Measurements from ENCODE around the gene MACROD2.

The MACROD2 gene

GRCh38 chr20:14117768-14118167 is 122.5 kb downstream of the MACROD2 start:
- H3K79me2 ChIP-seq: no peaks in the 10 kb centered on the region
- no peaks in the 10 kb centered on the region for H3K36me3 ChIP-seq (ENCODE audit: control insufficient read depth, insufficient read depth, low read length)
- H3K4me1 ChIP-seq: no peaks in the 10 kb centered on the region
- no peak overlapping the region for H3K27ac ChIP-seq
- no peaks in the 10 kb centered on the region for H3K27me3 ChIP-seq (ENCODE audit: control insufficient read depth, insufficient read depth, low read length)
- H3K4me3 ChIP-seq (ENCODE audit: low read depth, low read length): no peak overlapping the region
- H2AFZ ChIP-seq: no peak overlapping the region
- no peak overlapping the region for H3K9ac ChIP-seq
- no peak overlapping the region for H3K4me2 ChIP-seq (ENCODE audit: low read length)
- H3K9me3 ChIP-seq (ENCODE audit: control insufficient read depth, low read length): peaks cover 3% of the 10 kb centered on the region
- TF ChIP-seq CTCF (IDR thresholded peaks at IDR 0.05): no peak

GRCh38 chr20:14126856-14127255 is 131.5 kb downstream of the MACROD2 start:
- H3K9me3 ChIP-seq (ENCODE audit: control insufficient read depth, low read length): no peaks in the 10 kb centered on the region
- H3K4me3 ChIP-seq (ENCODE audit: low read depth, low read length): no peak overlapping the region
- H3K27me3 ChIP-seq (ENCODE audit: control insufficient read depth, insufficient read depth, low read length): no peaks in the 10 kb centered on the region
- H3K36me3 ChIP-seq (ENCODE audit: control insufficient read depth, insufficient read depth, low read length): no peaks in the 10 kb centered on the region
- TF ChIP-seq CTCF (IDR thresholded peaks at IDR 0.05): no peak
- no peak overlapping the region for H3K4me2 ChIP-seq (ENCODE audit: low read length)
- H3K4me1 ChIP-seq: no peaks in the 10 kb centered on the region
- no peak overlapping the region for H3K27ac ChIP-seq
- H3K9ac ChIP-seq: no peak overlapping the region
- H3K79me2 ChIP-seq: no peaks in the 10 kb centered on the region
- H2AFZ ChIP-seq: no peak overlapping the region

GRCh38 chr20:14127514-14128223 is 132.4 kb downstream of the MACROD2 start:
- Histone ChIP-seq H3K9me3 (ENCODE audit: control insufficient read depth, low read length) (no peaks in the 10 kb centered on the region), H3K27me3 (ENCODE audit: control insufficient read depth, insufficient read depth, low read length) (no peaks in the 10 kb centered on the region), H3K4me2 (ENCODE audit: low read length) (no peak overlapping the region), H3K27ac (no peak overlapping the region), H3K36me3 (ENCODE audit: control insufficient read depth, insufficient read depth, low read length) (no peaks in the 10 kb centered on the region), H3K9ac (no peak overlapping the region), H3K79me2 (no peaks in the 10 kb centered on the region), H2AFZ (no peak overlapping the region), H3K4me1 (no peaks in the 10 kb centered on the region), H3K4me3 (ENCODE audit: low read depth, low read length) (no peak overlapping the region)
- TF ChIP-seq CTCF (IDR thresholded peaks at IDR 0.05): no peak

GRCh38 chr20:14134004-14134403 is 138.7 kb downstream of the MACROD2 start:
- no peak overlapping the region for H2AFZ ChIP-seq
- no peak overlapping the region for H3K27ac ChIP-seq
- H3K4me1 ChIP-seq: no peaks in the 10 kb centered on the region
- TF ChIP-seq CTCF (IDR thresholded peaks at IDR 0.05): no peak
- H3K79me2 ChIP-seq: no peaks in the 10 kb centered on the region
- no peaks in the 10 kb centered on the region for H3K9me3 ChIP-seq (ENCODE audit: control insufficient read depth, low read length)
- no peaks in the 10 kb centered on the region for H3K27me3 ChIP-seq (ENCODE audit: control insufficient read depth, insufficient read depth, low read length)
- H3K4me2 ChIP-seq (ENCODE audit: low read length): no peak overlapping the region
- no peaks in the 10 kb centered on the region for H3K36me3 ChIP-seq (ENCODE audit: control insufficient read depth, insufficient read depth, low read length)
- H3K4me3 ChIP-seq (ENCODE audit: low read depth, low read length): no peak overlapping the region
- H3K9ac ChIP-seq: no peak overlapping the region

GRCh38 chr20:14142171-14142570 is 146.9 kb downstream of the MACROD2 start:
- H2AFZ ChIP-seq: no peak overlapping the region
- no peaks in the 10 kb centered on the region for H3K36me3 ChIP-seq (ENCODE audit: control insufficient read depth, insufficient read depth, low read length)
- peak; percentile 68 for TF ChIP-seq CTCF (IDR thresholded peaks at IDR 0.05)
- H3K27ac ChIP-seq: no peak overlapping the region
- H3K9me3 ChIP-seq (ENCODE audit: control insufficient read depth, low read length): no peaks in the 10 kb centered on the region
- H3K27me3 ChIP-seq (ENCODE audit: control insufficient read depth, insufficient read depth, low read length): no peaks in the 10 kb centered on the region
- H3K4me2 ChIP-seq (ENCODE audit: low read length): peak overlapping the region; percentile 7
- H3K79me2 ChIP-seq: no peaks in the 10 kb centered on the region
- peaks cover 2% of the 10 kb centered on the region for H3K4me1 ChIP-seq
- H3K4me3 ChIP-seq (ENCODE audit: low read depth, low read length): no peak overlapping the region
- no peak overlapping the region for H3K9ac ChIP-seq

All from parathyroid adenoma (tissue), 2 donors.